Activated T-helper 2 cell treated with anti-CD3 and anti-CD28 coated beads, Interferon-gamma antibody, Interleukin-2, Interleukin-4, amounts not matched to agents 10 μg/mL and 5 μg/mL and 100 μg/mL, durations not matched to agents 14 hours and 24 hours and 36 hours (primary cell): ENCODE measurements around the gene MXRA7. TPM values are rescaled to one million over a fixed set of nuclear protein-coding genes. Genes with fewer than 3 reads are reported as not detected.
"Not testable (repeated sequence)": the region's sequence is repeated elsewhere in the genome, so short reads cannot be mapped to it uniquely, and the experiment has no call there.

Experiments
- DNase-seq: peaks from one replicate; pipeline ENCODE4 v3.0.0; 2021; ENCODE audit warnings: low spot score
- H3K27ac Mint-ChIP-seq: one replicate; pipeline ENCODE4 v1.8.0; 2021; ENCODE audit warnings: mixed read lengths
- H3K27me3 Mint-ChIP-seq: one replicate; pipeline ENCODE4 v1.8.0; 2021; ENCODE audit warnings: low read depth, mixed read lengths
- H3K36me3 Mint-ChIP-seq: one replicate; pipeline ENCODE4 v1.8.0; 2021; ENCODE audit warnings: low read depth, mixed read lengths
- H3K4me1 Mint-ChIP-seq: one replicate; pipeline ENCODE4 v1.8.0; 2021; ENCODE audit warnings: low read depth, mixed read lengths
- H3K4me3 Mint-ChIP-seq: one replicate; pipeline ENCODE4 v1.8.0; 2021; ENCODE audit warnings: low read depth, mild to moderate bottlenecking, moderate library complexity, mixed read lengths
- H3K9me3 Mint-ChIP-seq: one replicate; pipeline ENCODE4 v1.8.0; 2021; ENCODE audit warnings: mixed read lengths
- intact Hi-C: fragments of 100-400 bp; cut with micrococcal nuclease; formaldehyde crosslinking; loops from one replicate; pipeline ENCODE4 v1.15.1; 2023
- total RNA-seq: library from RNA; stranded (reverse); gene quantifications from 2 replicates; pipeline ENCODE4 v1.2.3, GENCODE V29; 2022

The MXRA7 gene
- total RNA-seq, 1 donor from 2014 or later: 8.5 TPM

- Mint-ChIP-seq H3K9me3 (no peaks in the 10 kb centered on the region), H3K27ac (no peak overlapping the region), H3K4me1 (peaks cover 20% of the 10 kb centered on the region), H3K4me3 (no peak overlapping the region), H3K27me3 (no peaks in the 10 kb centered on the region), H3K36me3 (peaks cover 92% of the 10 kb centered on the region)
- intact Hi-C loops: no loop called here
- DNase-seq: no peak
These were observed 10.2 kb upstream of the MXRA7 start for GRCh38 chr17:76720941-76721340.

DNA sequence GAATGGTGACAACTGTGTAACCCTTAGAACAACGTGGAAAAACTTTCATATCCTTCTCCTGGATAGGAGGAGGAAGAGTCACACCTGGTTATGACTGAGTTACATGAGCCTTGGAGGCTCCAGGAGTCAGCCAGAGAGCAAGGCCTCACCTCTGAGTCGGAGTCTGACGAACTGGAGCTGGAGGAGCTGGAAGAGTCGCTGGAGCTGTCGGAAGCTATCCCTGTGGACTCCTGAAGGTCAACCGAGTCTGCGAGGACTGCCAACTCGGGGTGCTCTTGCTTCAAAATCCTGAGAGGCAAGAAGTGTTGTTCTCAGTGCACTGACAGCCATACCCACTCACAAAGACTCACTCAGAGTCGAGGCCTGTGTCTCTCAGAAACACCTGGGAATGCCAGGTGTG lies 9.4 kb upstream of the MXRA7 start:
- Mint-ChIP-seq H3K9me3 (no peaks in the 10 kb centered on the region), H3K4me3 (no peak overlapping the region), H3K27ac (no peak overlapping the region), H3K27me3 (no peaks in the 10 kb centered on the region), H3K36me3 (peaks cover 92% of the 10 kb centered on the region), H3K4me1 (peaks cover 24% of the 10 kb centered on the region)
- intact Hi-C loops: no loop called here
- no peak for DNase-seq

DNA sequence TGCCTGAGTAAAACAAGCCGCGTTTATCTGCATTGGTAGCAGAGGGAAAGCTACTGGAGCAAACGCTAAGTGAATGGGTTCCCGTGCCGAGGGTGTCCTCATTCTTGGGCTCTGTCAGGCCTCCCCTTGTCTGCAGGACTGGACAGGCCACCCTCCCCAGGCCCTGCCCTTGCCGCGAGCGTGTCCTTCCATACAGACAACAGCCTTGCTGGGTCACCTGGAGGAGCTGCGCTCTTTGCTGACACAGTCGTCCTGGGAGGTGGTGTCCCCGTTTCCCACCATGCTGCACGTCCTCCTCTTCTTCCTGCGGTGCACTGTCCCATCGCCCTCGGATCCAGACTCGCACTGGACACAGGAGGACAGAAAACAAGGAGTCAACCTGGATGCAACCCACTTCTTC lies 7.8 kb upstream of the MXRA7 start:
- H3K9me3 Mint-ChIP-seq: no peaks in the 10 kb centered on the region
- no peak overlapping the region for H3K27ac Mint-ChIP-seq
- no peak for DNase-seq
- intact Hi-C loops: loop anchor here (10.0 kb wide), 1 partner anchor 164 kb away; no protein-coding TSS in a partner anchor
- H3K27me3 Mint-ChIP-seq: no peaks in the 10 kb centered on the region
- H3K4me1 Mint-ChIP-seq: peaks cover 30% of the 10 kb centered on the region
- H3K36me3 Mint-ChIP-seq: peaks cover 91% of the 10 kb centered on the region
- no peak overlapping the region for H3K4me3 Mint-ChIP-seq

- intact Hi-C loops: loop anchor here (10.0 kb wide), 1 partner anchor 162 kb away; no protein-coding TSS in a partner anchor
- H3K27ac Mint-ChIP-seq: no peak overlapping the region
- no peaks in the 10 kb centered on the region for H3K9me3 Mint-ChIP-seq
- H3K4me3 Mint-ChIP-seq: no peak overlapping the region
- H3K36me3 Mint-ChIP-seq: peaks cover 83% of the 10 kb centered on the region
- H3K27me3 Mint-ChIP-seq: no peaks in the 10 kb centered on the region
- peaks cover 28% of the 10 kb centered on the region for H3K4me1 Mint-ChIP-seq
- no peak for DNase-seq
These were observed 6.1 kb upstream of the MXRA7 start for GRCh38 chr17:76716839-76717215.

DNA sequence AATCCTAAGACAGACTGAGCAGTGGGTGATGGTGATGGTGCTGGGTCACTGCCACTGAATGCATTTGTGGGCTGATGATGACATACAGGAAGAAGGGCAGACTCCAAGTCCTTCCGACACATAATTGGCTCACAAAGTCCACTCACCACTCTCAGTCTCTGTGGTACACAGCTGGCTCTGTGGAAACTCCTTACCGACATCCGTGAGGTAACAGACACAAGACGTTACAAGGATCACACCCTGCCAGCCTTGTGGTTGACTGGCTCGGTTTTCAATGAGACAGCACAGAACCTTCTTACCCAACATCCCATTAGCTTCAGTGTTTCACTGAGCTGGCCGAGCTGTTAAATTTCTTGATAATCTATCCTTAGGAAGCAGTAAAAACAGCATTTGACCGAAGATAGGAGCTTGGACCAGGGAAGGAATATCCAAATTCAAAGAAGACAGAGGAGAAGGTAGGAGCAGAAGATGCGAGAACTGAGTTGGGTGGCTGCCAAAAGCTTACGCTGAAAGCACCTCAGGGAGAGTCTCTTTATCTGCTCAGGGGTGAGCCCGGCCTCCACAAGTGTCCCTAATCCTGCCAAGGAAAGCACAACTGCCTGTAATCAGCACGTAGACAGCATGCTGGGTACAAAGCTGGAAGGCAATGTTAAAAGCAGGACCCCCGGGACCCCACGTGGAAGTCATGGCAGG lies 5.5 kb upstream of the MXRA7 start:
- Mint-ChIP-seq H3K27ac (peak overlapping the region; percentile 77), H3K4me3 (peak overlapping the region; percentile 22), H3K27me3 (no peaks in the 10 kb centered on the region), H3K9me3 (no peaks in the 10 kb centered on the region), H3K4me1 (peaks cover 29% of the 10 kb centered on the region), H3K36me3 (peaks cover 78% of the 10 kb centered on the region)
- DNase-seq: peak; percentile 35
- intact Hi-C loops: loop anchor here (10.0 kb wide), 1 partner anchor 161 kb away; no protein-coding TSS in a partner anchor

DNA sequence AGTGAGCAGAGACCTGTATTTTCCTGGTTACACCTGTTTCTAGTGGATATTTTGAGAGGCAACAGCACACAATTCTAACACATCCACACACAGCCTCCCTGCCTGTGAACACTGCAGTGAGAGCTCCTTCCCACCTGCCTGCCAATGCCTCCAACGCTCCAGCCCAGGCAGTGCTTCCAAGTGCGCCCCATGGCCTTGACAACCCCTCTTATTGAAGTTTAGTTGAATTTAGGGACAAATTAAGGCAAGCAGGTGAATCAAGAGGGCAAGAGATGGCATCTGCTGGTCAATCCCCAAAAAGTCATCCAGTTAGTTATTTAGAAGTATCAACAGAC lies 4.7 kb upstream of the MXRA7 start:
- H3K36me3 Mint-ChIP-seq: peaks cover 69% of the 10 kb centered on the region

DNA sequence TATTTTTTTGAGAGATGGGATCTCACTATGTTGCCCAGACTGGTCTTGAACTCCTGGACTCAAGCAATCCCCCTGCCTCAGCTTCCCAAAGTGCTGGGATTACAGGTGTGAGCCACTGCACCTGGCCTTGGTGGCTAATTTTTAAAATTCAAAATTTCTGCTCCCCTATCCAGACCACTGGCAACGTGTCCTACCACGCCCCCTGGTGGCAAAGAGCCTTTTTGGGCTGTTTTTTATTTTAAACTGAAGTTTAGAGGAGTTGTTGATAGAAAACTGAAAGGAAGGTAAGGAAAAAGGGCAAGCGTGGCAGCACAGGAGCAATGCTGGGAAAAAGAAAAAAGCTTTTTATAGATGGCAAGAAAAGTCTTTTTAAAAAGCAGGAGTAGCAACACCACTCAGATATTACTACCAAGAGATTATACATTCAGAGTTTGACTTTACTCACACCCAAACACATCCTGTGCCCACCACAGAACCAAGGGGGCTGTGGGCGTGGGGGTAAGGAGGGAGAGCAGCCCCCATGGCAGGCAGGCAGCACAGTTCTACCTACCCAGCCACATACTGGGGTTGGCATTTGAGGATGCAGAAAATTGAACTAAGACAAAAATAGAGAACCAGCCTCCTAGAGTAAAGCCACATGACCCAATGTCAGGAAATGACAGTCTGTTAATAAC lies 4.2 kb upstream of the MXRA7 start:
- intact Hi-C loops: loop anchor here (1.0 to 10.0 kb wide), 2 partner anchors 11 to 160 kb away; partner anchors contain the start of genes JMJD6 and METTL23
- Mint-ChIP-seq H3K27me3 (no peaks in the 10 kb centered on the region), H3K4me3 (no peak overlapping the region), H3K9me3 (no peaks in the 10 kb centered on the region), H3K36me3 (peaks cover 64% of the 10 kb centered on the region), H3K27ac (peak overlapping the region; percentile 15), H3K4me1 (peaks cover 32% of the 10 kb centered on the region)
- peak; percentile 53 for DNase-seq

More for the DNA sequence above, 4.7 kb upstream of the MXRA7 start:
- Mint-ChIP-seq H3K4me3 (no peak overlapping the region), H3K27ac (peak overlapping the region; percentile 77), H3K4me1 (peaks cover 32% of the 10 kb centered on the region), H3K27me3 (no peaks in the 10 kb centered on the region), H3K9me3 (no peaks in the 10 kb centered on the region)
- DNase-seq: no peak
- intact Hi-C loops: loop anchor here (1.0 to 10.0 kb wide), 2 partner anchors 11 to 161 kb away; partner anchors contain the start of genes JMJD6 and METTL23

DNA sequence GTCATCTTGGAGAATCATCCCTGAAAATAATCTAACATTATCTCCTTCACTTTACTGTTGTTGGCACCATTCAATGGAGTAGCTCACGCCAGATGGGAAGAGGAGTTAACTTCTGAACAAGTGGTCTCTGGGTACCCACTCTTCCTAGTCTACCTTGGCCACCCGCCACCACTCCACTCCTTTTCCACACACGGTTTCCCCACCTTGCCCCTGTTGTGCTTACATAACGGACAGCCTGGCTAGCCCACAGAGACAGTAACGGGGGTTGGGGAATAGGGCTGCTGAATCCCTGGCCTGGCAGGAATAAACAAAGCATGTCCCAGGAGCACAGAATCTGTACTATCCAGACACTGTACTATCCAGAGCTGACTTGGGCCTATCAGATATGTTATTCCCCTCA lies 3.6 kb upstream of the MXRA7 start:
- peaks cover 58% of the 10 kb centered on the region for H3K36me3 Mint-ChIP-seq
- H3K4me1 Mint-ChIP-seq: peaks cover 32% of the 10 kb centered on the region
- intact Hi-C loops: loop anchor here (10.0 kb wide), 1 partner anchor 160 kb away; no protein-coding TSS in a partner anchor
- no peaks in the 10 kb centered on the region for H3K9me3 Mint-ChIP-seq
- no peak overlapping the region for H3K27ac Mint-ChIP-seq
- no peaks in the 10 kb centered on the region for H3K27me3 Mint-ChIP-seq
- no peak for DNase-seq
- H3K4me3 Mint-ChIP-seq: no peak overlapping the region

DNA sequence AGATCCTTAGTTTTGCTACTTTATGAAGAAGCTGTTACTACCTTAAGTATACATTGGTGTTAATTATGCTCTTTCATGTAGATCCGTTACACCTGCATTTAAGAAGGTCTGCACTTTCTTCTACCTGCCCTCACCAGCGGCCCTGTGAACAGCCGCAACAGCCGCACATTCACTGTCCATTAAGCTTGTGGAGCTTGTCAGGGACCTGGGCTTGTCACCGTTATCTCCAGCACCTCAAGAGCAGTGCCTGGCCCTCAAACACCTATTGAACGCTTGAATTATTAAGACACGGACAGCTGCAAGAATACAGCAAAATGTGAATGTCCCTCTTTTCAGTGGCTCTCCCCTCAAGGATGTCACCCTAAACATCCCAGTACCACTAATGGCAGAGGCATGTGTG lies 3.0 kb upstream of the MXRA7 start:
- H3K27ac Mint-ChIP-seq: no peak overlapping the region
- H3K4me1 Mint-ChIP-seq: peaks cover 32% of the 10 kb centered on the region
- H3K36me3 Mint-ChIP-seq: peaks cover 52% of the 10 kb centered on the region
- H3K27me3 Mint-ChIP-seq: peaks cover 2% of the 10 kb centered on the region
- DNase-seq: no peak
- no peaks in the 10 kb centered on the region for H3K9me3 Mint-ChIP-seq
- H3K4me3 Mint-ChIP-seq: no peak overlapping the region
- intact Hi-C loops: loop anchor here (10.0 kb wide), 1 partner anchor 159 kb away; no protein-coding TSS in a partner anchor

- H3K4me1 Mint-ChIP-seq: peaks cover 37% of the 10 kb centered on the region
- peak overlapping the region; percentile 2 for H3K4me3 Mint-ChIP-seq
- H3K9me3 Mint-ChIP-seq, H3K27ac Mint-ChIP-seq, DNase-seq, H3K27me3 Mint-ChIP-seq: not testable (repeated sequence)
- peaks cover 42% of the 10 kb centered on the region for H3K36me3 Mint-ChIP-seq
- intact Hi-C loops: loop anchor here (10.0 kb wide), 1 partner anchor 158 kb away; no protein-coding TSS in a partner anchor
These were observed 1.6 kb upstream of the MXRA7 start for GRCh38 chr17:76712321-76712720.

DNA sequence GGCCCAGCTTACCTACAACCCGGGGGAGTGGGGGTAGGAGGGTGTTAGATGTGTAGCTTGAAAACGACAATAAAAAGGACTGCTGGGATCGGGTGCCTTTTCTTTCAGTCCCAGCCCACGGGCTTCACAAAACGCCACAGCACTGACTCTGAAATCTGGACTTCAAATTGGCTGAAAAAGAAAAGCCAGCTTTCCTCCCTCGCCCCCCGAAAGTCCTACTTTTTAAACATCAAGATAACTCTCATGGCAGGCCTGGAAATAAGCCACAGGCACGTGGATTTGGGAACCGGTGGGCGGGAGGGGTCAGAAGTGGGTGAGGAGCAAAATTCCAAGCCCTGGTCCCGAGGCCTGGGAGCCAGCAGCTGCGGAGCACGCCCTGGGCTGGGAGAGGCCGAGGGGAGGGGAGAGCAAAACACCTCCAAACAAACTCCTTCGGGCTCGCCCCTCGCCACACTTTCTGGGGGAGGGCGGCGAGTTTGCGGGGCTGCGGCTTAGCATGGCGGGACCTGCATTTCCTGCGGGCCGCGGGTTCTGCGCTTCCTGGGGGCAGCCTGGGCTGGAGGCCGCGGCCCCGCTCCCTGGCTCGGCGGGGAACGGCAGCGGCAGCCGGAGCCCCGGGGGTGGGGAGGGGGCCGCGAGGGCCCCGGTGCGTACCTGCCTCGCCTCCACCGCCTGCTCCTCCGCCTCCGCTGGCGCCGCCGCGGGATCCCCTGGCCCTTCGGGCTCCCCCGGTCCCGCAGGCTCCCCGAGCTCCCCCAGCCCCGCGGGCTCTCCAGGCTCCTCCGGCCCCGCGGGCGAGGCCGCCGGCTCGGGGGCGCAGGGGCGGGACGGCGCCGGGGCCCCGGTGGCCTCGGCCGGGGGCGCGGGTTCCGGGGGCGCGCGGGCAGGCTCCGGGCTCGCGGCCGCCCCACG lies 558 bp downstream of the MXRA7 start:
- not testable (repeated sequence) for H3K27me3 Mint-ChIP-seq, H3K27ac Mint-ChIP-seq, DNase-seq, H3K9me3 Mint-ChIP-seq
- Mint-ChIP-seq H3K4me1 (peaks cover 24% of the 10 kb centered on the region), H3K36me3 (peaks cover 22% of the 10 kb centered on the region), H3K4me3 (peak overlapping the region; percentile 73)
- intact Hi-C loops: loop anchor here (2.0 to 10.0 kb wide), 2 partner anchors 17 to 155 kb away; partner anchors contain the start of genes JMJD6 and METTL23
